NCI-H748 treated with DMSO at 0.1 percent for 48 hours (cell line): ENCODE data around the gene ZSCAN10.
"Not testable (repeated sequence)": the region's sequence is repeated elsewhere in the genome, so short reads cannot be mapped to it uniquely, and the experiment has no call there.

Source experiments
- DNase-seq: peaks from one replicate; lab custom pipeline; 2025; lab: John Stamatoyannopoulos, UW

Gene ZSCAN10

GRCh38 chr16:3063625-3064386 is 35.3 kb downstream of the ZSCAN10 start:
- DNase-seq: no peak

GRCh38 chr16:3062553-3062952 is 36.5 kb downstream of the ZSCAN10 start:
- DNase-seq: no peak

GRCh38 chr16:3060339-3061127 is 38.6 kb downstream of the ZSCAN10 start:
- no peak for DNase-seq

DNA sequence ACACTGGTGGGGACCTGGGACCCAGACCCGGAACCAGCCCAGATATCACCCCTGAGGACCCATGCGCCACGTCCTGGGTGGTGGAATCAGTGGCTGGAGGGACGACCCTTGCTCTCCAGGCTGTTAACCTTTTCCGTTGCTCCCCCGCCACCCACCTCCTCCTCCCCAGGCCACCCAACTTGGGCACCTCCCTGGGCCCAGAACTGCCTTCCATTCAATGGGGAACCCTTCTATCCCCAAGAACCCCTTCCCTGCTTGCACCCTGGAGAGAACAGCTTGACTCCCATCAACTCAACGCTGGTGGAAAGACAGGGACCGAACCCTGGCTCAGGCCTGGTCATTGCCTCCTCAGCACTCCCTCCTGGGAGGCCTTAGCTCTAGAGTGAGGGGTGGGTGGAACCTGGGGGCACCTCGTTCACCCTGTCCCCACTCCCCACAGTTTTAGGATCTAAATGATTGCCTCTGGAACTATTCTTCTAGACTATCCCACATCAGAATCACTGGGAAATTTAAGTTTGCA is 39.3 kb downstream of the ZSCAN10 start:
- DNase-seq: no peak

- DNase-seq: peak; percentile 4
Measured at GRCh38 chr16:3059041-3059722, 39.9 kb downstream of the ZSCAN10 start.

GRCh38 chr16:3058139-3059030 is 40.7 kb downstream of the ZSCAN10 start:
- DNase-seq: no peak

- no peak for DNase-seq
Measured at GRCh38 chr16:3057181-3058138, 41.6 kb downstream of the ZSCAN10 start.

- DNase-seq: no peak
Measured at GRCh38 chr16:3056336-3057180, 42.5 kb downstream of the ZSCAN10 start.

DNA sequence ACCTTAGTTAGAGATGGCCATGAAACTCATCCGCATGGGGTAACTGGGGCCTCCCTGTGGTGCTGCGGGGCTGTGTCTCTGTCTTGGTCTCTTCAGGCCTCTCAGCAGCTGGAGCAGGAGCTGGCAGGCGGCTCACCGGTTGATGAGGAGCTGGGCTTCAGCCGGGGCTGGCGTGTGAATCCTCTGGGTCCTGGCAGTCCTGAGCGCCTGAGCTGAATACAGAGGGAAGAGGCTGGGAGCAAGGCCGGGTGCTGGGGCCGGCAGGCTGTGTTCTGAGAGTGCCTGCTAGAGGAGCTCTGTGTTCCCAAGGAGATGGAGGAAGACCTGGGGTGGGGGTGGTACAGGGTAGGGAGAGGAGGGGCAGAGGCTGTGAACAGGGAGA is 43.4 kb downstream of the ZSCAN10 start:
- not testable (repeated sequence) for DNase-seq

DNA sequence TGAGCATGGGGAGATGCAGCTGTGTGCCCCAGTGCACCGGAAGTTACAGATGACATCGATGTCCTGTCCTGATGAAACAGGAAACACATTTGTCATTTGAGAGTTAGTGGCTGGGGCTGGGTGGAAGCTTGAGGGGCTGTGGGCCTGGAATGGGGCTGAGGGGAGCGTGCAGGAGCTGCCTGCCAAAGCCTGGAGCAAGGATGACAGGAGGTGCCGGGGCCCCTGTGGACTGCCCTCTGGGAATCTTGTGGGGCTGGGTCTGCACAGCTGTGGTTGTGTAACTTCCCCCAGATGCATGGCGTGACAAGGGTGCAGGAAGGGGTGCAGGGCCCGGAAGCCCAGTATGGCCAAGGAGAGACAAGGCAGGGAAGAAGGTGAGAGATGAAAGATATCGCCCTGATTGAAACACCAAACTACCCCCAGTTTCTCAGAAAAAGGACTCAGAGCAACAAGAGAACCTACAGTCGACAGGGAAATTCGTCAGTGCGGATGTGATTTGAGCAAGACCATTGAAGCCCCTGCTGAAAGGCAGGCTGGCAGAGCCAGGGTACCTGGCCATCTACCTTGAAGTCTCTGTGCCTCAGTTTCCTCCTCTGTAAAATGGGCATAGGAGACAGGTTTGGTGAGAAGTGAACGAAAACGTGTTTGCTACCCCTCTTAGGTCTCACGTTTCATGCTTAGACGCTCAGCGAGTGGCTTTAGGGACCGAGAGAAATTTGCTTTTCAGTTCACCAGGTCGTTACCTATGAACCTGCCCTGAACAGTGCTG is 43.9 kb downstream of the ZSCAN10 start:
- DNase-seq: no peak

- DNase-seq: not testable (repeated sequence)
Measured at GRCh38 chr16:3053330-3053710, 45.8 kb downstream of the ZSCAN10 start.

DNA sequence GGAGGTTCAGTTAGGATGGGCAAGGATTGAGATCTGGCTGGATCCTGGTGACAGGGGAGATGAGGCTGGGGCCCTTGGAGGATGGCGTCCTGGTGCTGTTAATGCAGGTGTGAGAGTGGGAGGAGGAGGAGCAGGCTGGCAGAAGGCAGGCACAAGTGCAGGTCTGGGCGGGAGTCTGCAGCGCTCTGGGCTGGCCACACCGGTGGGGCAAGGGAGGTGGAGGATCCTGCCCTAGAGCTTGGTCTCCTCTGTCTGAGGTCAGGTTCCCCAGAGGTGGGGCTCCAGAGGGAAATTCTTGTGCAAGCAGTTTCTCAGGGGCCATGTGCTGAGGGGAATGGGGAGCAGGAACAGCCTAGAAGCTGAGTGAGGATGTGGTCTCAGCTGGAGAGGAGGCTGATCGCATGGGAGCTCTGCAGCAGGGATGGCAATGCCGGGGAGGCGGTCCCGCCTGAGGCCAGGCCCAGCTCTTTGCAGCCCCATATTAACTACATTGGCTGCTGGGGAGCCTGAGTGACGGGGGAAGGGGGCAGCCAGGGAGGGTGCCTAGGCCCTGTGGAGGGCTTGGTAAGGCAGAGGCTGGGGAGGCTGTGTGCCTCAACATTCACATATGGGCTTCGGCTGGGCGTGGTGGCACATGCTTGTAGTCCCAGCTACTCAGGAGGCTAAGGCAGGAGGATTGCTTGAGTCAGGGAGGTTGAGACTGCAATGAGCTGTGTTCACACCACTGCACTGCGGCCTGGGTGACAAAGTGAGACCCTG is 46.3 kb downstream of the ZSCAN10 start:
- not testable (repeated sequence) for DNase-seq

DNA sequence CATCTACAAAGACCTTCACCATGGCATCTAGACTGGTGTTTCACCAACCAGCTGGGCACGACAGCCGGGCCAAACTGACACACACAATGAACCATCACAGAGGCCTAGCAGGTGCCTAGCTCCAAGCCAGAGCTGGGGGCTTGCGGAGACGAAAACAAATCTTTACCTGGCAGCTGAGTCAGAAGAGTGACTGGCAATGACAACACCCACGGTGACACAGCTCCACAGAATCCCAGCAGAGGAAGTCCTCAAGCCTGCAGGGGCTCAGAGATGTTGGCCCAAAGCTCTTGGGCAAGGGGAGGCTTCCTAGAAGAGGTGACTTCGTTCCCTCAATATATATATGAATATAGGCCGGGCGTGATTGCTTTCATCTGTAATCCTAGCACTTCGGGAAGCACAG is 47.6 kb downstream of the ZSCAN10 start:
- DNase-seq: no peak

GRCh38 chr16:3051009-3051408 is 48.1 kb downstream of the ZSCAN10 start:
- DNase-seq: no peak

- DNase-seq: no peak
Measured at GRCh38 chr16:3050487-3050886, 48.6 kb downstream of the ZSCAN10 start.

DNA sequence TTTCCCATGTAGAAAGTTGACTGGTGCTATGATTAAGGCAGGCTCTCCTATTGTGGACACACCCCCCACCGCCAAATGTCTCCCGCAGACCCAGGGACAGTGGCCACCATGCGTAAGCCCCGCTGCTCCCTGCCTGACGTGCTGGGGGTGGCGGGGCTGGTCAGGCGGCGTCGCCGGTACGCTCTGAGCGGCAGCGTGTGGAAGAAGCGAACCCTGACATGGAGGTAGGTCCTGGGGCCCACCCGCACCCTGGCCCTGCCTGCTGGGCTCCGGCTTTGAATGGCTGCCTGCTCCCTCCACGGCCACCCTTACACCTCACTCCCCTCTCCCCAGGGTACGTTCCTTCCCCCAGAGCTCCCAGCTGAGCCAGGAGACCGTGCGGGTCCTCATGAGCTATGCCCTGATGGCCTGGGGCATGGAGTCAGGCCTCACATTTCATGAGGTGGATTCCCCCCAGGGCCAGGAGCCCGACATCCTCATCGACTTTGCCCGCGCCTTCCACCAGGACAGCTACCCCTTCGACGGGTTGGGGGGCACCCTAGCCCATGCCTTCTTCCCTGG is 49.1 kb downstream of the ZSCAN10 start:
- no peak for DNase-seq

DNA sequence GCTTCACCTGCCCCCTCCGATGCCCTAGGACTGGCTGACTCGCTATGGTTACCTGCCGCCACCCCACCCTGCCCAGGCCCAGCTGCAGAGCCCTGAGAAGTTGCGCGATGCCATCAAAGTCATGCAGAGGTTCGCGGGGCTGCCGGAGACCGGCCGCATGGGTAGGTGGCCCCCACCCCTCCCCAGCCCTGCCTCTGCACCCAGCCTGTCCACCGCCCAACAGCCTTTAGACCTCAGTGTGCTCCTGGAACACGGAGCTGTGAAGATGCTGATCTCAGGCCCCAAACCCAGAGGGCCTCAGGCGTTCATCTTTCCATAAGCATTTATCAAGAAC is 51.7 kb downstream of the ZSCAN10 start:
- no peak for DNase-seq
